ENCODE data around the gene STARD7. TPM values are rescaled to one million over a fixed set of nuclear protein-coding genes. Genes with fewer than 3 reads are reported as not detected.
A peak's percentile ranks its signal among the peaks of the same experiment; 100 is the strongest.

STARD7 gene
- total and polyA plus RNA-seq, 10 of the 15 experiments (the other 5 are each of a cell fraction or from before 2014, with no cell fraction given), result 85.4 to 237 (median 153) TPM

DNA sequence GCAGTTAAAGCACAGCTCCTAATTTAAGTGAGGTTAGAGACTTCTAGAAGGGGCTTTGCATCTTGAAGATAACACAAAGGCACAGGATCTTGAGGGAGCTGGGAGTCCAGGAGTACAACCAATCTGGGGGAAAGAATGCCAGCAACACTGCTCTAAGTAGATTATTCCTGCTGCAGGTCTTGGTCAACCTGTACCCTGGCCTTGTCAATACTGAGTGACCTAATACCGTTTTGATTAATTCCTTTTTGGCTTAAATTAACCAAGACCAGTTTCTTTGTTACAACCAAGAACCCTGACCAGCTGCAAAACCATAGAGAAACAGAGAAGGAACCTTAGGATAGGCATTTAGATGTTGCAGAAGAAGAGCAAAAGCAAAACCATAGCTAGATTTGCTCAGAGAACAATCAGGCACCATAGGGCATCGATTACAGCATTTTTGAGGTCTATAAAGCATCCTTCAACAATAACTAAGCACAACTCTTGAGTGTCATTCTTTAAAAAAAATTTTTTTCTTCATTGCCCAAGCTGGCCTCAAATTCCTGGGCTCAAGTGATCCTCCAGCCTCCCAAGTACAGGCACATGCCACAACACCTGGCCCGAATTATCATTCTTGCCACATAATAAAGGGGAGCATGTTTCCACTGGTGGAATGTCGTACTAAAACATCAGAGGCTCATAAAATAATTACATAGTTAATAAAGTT, 6.3 kb downstream of the STARD7 start:
- no peak overlapping the region; the same call in 1 of the 2 replicates for H3K9ac ChIP-seq (ENCODE audit: control insufficient read depth, insufficient read depth, low read length)
- peak overlapping the region; percentile 48 for H3K4me2 ChIP-seq (ENCODE audit: control insufficient read depth, insufficient read depth)
- RAD21 ChIA-PET (ENCODE audit: unreplicated experiment), result interaction anchor here (0.9 to 9.0 kb wide), 12 partner anchors 22 to 210 kb away, joined by 3 to 93 read pairs (median 5); no protein-coding TSS in a partner anchor
- in situ Hi-C loops (cut with MboI) (no loop called here), intact Hi-C loops (cut with micrococcal nuclease; ENCODE audit: unreplicated experiment) (no loop called here)
- H3K4me1 ChIP-seq (ENCODE audit: control insufficient read depth, insufficient read depth, low read length), result peaks cover 20% of the 10 kb centered on the region
- H3K27me3 ChIP-seq (replicated peaks in 1 of 2; ENCODE audit: control insufficient read depth in 2 of 2, insufficient read depth in 2 of 2, low read length in 1 of 2), result no peaks in the 10 kb centered on the region
- POLR2A ChIA-PET, result interaction anchor here (0.6 to 1.9 kb wide), 16 partner anchors 17 to 134 kb away, joined by 3 to 8 read pairs (median 4); no protein-coding TSS in a partner anchor
- no peak overlapping the region for H3K27ac ChIP-seq (ENCODE audit: control insufficient read depth, insufficient read depth)
- FAIRE-seq, result no peak
- H3K4me3 ChIP-seq, result peak overlapping the region; percentile 27; the same call in 1 of the 2 replicates
- ATAC-seq, result peak; percentile 3; the same call in 1 of the 3 replicates
- no peak for TF ChIP-seq KDM1A (IDR thresholded peaks at IDR 0.05; ENCODE audit: borderline replicate concordance)
- TF ChIP-seq, protein P1, sequence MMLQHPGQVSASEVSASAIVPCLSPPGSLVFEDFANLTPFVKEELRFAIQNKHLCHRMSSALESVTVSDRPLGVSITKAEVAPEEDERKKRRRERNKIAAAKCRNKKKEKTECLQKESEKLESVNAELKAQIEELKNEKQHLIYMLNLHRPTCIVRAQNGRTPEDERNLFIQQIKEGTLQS (IDR thresholded peaks at IDR 0.05; ENCODE audit: borderline replicate concordance, extremely low read depth, low read depth, low read length), result peak; percentile 0; the same call in 1 of the 2 replicates
- WGBS (ENCODE audit: insufficient coverage, insufficient replicate concordance, low lambda C conversion rate, missing lambda C conversion rate), result 48% methylated on average over 4 of the region's 4 CpGs
- peaks cover 0 to 3% of the 10 kb centered on the region in 2 experiments; a peak in 2 of 4 replicates for H3K36me3 ChIP-seq (ENCODE audit: control insufficient read depth in 2 of 2, insufficient read depth in 2 of 2, low read length in 1 of 2)
- SMC1A ChIA-PET (ENCODE audit: uncharacterized antibody, unreplicated experiment), result interaction anchor here (1.1 to 8.0 kb wide), 17 partner anchors 19 to 210 kb away, joined by 3 to 116 read pairs (median 4); no protein-coding TSS in a partner anchor
- peaks cover 9% of the 10 kb centered on the region for H4K20me1 ChIP-seq (ENCODE audit: control insufficient read depth, insufficient read depth)
- BruUV-seq (replicated peaks), result no TSS peak
- H3K79me2 ChIP-seq (ENCODE audit: control insufficient read depth, insufficient read depth, low read length), result peaks cover 98% of the 10 kb centered on the region
- CTCF ChIA-PET, result interaction anchor here (1.1 to 10.2 kb wide), 13 partner anchors 9 to 209 kb away, joined by 3 to 90 read pairs (median 7); partner anchors contain the start of gene ASTL
- DNase-seq (ENCODE audit: low read depth, low spot score), result no peak
- no peaks in the 10 kb centered on the region for H3K9me3 ChIP-seq (replicated peaks; ENCODE audit: control insufficient read depth, insufficient read depth, low read length)
- no peak overlapping the region for H2AFZ ChIP-seq (ENCODE audit: control insufficient read depth, low read depth, low read length)

DNA sequence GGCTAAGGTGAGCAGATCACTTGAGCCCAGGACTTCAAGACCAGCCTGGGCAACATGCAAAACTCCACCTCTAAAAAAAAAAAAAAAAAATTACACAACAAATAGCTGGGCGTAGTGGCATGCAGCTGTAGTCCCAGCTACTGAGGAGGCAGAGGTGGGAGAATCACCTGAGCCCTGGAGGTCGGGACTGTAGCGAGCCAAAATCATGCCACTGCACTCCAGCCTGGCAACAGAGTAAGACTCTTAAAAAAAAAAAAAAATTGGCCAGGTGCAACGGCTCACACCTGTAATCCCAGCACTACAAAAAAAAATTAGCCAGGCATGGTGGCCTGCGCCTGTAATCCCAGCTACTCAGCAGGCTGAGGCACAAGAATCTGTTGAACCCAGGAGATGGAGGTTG, 7.3 kb downstream of the STARD7 start:
- H3K4me3 ChIP-seq, result no peak overlapping the region
- WGBS (ENCODE audit: insufficient coverage, insufficient replicate concordance, low lambda C conversion rate, missing lambda C conversion rate), result 33% methylated on average over 5 of the region's 5 CpGs
- no peak for FAIRE-seq
- no peak overlapping the region for H2AFZ ChIP-seq (ENCODE audit: control insufficient read depth, low read depth, low read length)
- ATAC-seq, result no peak
- H3K36me3 ChIP-seq (ENCODE audit: control insufficient read depth in 2 of 2, insufficient read depth in 2 of 2, low read length in 1 of 2), result peaks cover 0 to 3% of the 10 kb centered on the region in 2 experiments; a peak in 2 of 4 replicates
- peaks cover 95% of the 10 kb centered on the region for H3K79me2 ChIP-seq (ENCODE audit: control insufficient read depth, insufficient read depth, low read length)
- no peak for DNase-seq (ENCODE audit: low read depth, low spot score)
- ChIA-PET CTCF (interaction anchor here (0.9 to 10.2 kb wide), 15 partner anchors 8 to 306 kb away, joined by 3 to 90 read pairs (median 6); no protein-coding TSS in a partner anchor), SMC1A (ENCODE audit: uncharacterized antibody, unreplicated experiment) (interaction anchor here (1.0 to 8.0 kb wide), 17 partner anchors 10 to 209 kb away, joined by 3 to 116 read pairs (median 4); partner anchors contain the start of gene ASTL), RAD21 (ENCODE audit: unreplicated experiment) (interaction anchor here (1.0 to 9.0 kb wide), 11 partner anchors 23 to 208 kb away, joined by 3 to 93 read pairs (median 7); no protein-coding TSS in a partner anchor), POLR2A (interaction anchor here (1.1 to 1.8 kb wide), 7 partner anchors 9 to 62 kb away, joined by 3 to 13 read pairs (median 4); no protein-coding TSS in a partner anchor)
- peak overlapping the region; percentile 48; the same call in 1 of the 2 replicates for H3K4me2 ChIP-seq (ENCODE audit: control insufficient read depth, insufficient read depth)
- H4K20me1 ChIP-seq (ENCODE audit: control insufficient read depth, insufficient read depth), result peaks cover 8% of the 10 kb centered on the region
- in situ Hi-C loops (cut with MboI), result no loop called here
- no peaks in the 10 kb centered on the region for H3K9me3 ChIP-seq (replicated peaks; ENCODE audit: control insufficient read depth, insufficient read depth, low read length)
- H3K4me1 ChIP-seq (ENCODE audit: control insufficient read depth, insufficient read depth, low read length), result peaks cover 20% of the 10 kb centered on the region
- BruUV-seq (replicated peaks), result no TSS peak
- no peak overlapping the region for H3K9ac ChIP-seq (ENCODE audit: control insufficient read depth, insufficient read depth, low read length)
- H3K27me3 ChIP-seq (replicated peaks in 1 of 2; ENCODE audit: control insufficient read depth in 2 of 2, insufficient read depth in 2 of 2, low read length in 1 of 2), result no peaks in the 10 kb centered on the region
- no peak overlapping the region for H3K27ac ChIP-seq (ENCODE audit: control insufficient read depth, insufficient read depth)
- intact Hi-C loops (cut with micrococcal nuclease; ENCODE audit: unreplicated experiment), result no loop called here
- TF ChIP-seq, protein P2, sequence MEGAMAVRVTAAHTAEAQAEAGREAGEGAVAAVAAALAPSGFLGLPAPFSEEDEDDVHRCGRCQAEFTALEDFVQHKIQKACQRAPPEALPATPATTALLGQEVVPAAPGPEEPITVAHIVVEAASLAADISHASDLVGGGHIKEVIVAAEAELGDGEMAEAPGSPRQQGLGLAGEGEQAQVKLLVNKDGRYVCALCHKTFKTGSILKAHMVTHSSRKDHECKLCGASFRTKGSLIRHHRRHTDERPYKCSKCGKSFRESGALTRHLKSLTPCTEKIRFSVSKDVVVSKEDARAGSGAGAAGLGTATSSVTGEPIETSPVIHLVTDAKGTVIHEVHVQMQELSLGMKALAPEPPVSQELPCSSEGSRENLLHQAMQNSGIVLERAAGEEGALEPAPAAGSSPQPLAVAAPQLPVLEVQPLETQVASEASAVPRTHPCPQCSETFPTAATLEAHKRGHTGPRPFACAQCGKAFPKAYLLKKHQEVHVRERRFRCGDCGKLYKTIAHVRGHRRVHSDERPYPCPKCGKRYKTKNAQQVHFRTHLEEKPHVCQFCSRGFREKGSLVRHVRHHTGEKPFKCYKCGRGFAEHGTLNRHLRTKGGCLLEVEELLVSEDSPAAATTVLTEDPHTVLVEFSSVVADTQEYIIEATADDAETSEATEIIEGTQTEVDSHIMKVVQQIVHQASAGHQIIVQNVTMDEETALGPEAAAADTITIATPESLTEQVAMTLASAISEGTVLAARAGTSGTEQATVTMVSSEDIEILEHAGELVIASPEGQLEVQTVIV (IDR thresholded peaks at IDR 0.05; ENCODE audit: borderline replicate concordance, partially characterized antibody), result no peak
- TF ChIP-seq IKZF1 (conservative IDR thresholded peaks at IDR 0.05) (no peak), JUNB (IDR thresholded peaks at IDR 0.05) (no peak), EZH2 (IDR thresholded peaks at IDR 0.05; ENCODE audit: borderline replicate concordance, control insufficient read depth, low read depth, low read length) (no peak), STAT1 (conservative IDR thresholded peaks at IDR 0.05) (no peak), BACH1 (IDR thresholded peaks at IDR 0.05; ENCODE audit: borderline replicate concordance) (no peak), RELA (IDR thresholded peaks at IDR 0.05; ENCODE audit: borderline replicate concordance, partially characterized antibody) (no peak), BRCA1 (IDR thresholded peaks at IDR 0.05; ENCODE audit: low read depth, low read length) (no peak), RUNX3 (IDR thresholded peaks at IDR 0.05; ENCODE audit: low read length) (no peak), SUZ12 (IDR thresholded peaks at IDR 0.05; ENCODE audit: unreplicated experiment) (no peak), HCFC1 (IDR thresholded peaks at IDR 0.05; ENCODE audit: low read length) (no peak)

All from GM12878 (cell line).